Motor neuron (in vitro differentiated cells): ENCODE measurements around the gene CPNE5. TPM values are rescaled to one million over a fixed set of nuclear protein-coding genes. Genes with fewer than 3 reads are reported as not detected.
"Not testable (repeated sequence)": the region's sequence is repeated elsewhere in the genome, so short reads cannot be mapped to it uniquely, and the experiment has no call there.

Experiments
- ATAC-seq, 8 experiments: fragments of 200-7000 bp; cut with Tn5 transposase; replicated peaks in 6 of 8; 2 replicates each; pipeline ENCODE4 v1.8.0; 2021; ENCODE audit warnings: mild to moderate bottlenecking in 8 of 8, moderate library complexity in 8 of 8
- H3K27ac ChIP-seq, 2 donors: fragments of 250-450 bp; sonication (Bioruptor Pico); 2 replicates each; pipeline ENCODE4 v1.9.0; 2021; ENCODE audit warnings: antibody characterized with exemption in 2 of 2, mild to moderate bottlenecking in 2 of 2, moderate library complexity in 1 of 2
- H3K4me1 ChIP-seq, 2 donors: fragments of 250-450 bp; sonication (Bioruptor Pico); replicated peaks in 1 of 2; 2 replicates each; pipeline ENCODE4 v1.6.1; 2021; ENCODE audit warnings: antibody characterized with exemption in 2 of 2, mild to moderate bottlenecking in 2 of 2, moderate library complexity in 1 of 2
- H3K4me3 ChIP-seq, 5 donors: fragments of 250-450 bp; sonication (Bioruptor Pico); 2 replicates each; pipeline ENCODE4 v1.9.0; 2021; ENCODE audit warnings: antibody characterized with exemption in 5 of 5, mild to moderate bottlenecking in 5 of 5, moderate library complexity in 4 of 5
- WGBS, 10 experiments: fragments of 450-650 bp; shearing (Covaris generic); methylation state at CpG; one replicate each; pipeline ENCODE4 v1.0.0; 2022; 5-methylcytosine and 5-hydroxymethylcytosine counted together
- in situ Hi-C, 9 experiments: fragments of 400-800 bp; cut with MboI; loops; one replicate each; pipeline ENCODE4 v1.15.0; 2021; ENCODE audit warnings: low sequenced_read_pairs in 9 of 9, low pct_unique_long_range_greater_than_20kb in 2 of 9; ENCODE audit not compliant: unreplicated experiment in 9 of 9
- total RNA-seq, 8 experiments: library from RNA; unstranded; fragments of 300-600 nt; gene quantifications; 2 replicates each; pipeline versions ENCODE4 v1.2.3 to v1.2.4, GENCODE V29; 2022

The CPNE5 gene
- total RNA-seq, 8 experiments from 2014 or later = 0.45 to 3.1 (median 1.7) TPM

GRCh38 chr6:36716476-36717093 lies 122.7 kb downstream of the CPNE5 start:
- 28 to 100% (median 60%) methylated on average over 1 to 4 of the region's 8 CpGs; no CpG with 5 or more reads in 4 of the 10 experiments for WGBS, 10 experiments
- H3K4me3 ChIP-seq = no peak overlapping the region
- no peak for ATAC-seq
- H3K27ac ChIP-seq = no peak overlapping the region
- H3K4me1 ChIP-seq = peaks cover 0 to 5% of the 10 kb centered on the region in 2 donors
- in situ Hi-C loops = loop anchor here in 2 of 9 experiments (25.0 kb wide), 1 partner anchor 104 kb away; no protein-coding TSS in a partner anchor

DNA sequence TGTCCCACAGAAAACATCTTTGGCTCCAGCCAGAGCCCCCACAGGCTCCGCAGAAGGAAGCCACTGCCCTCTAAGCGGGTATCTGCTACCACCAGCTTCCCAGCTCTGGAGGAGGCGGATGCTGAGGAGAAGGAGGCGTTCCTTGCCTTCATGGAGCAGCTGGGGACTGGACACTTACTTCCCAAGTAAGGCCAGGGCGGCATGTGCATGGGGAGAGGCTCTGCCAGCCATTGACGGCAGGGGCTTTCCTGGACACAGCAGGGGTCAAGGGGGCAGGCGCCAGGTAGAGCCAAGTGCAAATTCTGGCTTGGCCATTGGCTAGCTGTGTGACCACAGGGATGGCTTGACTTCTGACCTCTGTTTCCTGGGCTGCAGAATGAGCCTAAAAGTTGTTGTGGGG lies 123.8 kb downstream of the CPNE5 start:
- WGBS, 10 experiments = 20 to 90% (median 80%) methylated on average over 1 to 5 of the region's 7 CpGs; no CpG with 5 or more reads in 7 of the 10 experiments
- in situ Hi-C loops = loop anchor here in 2 of 9 experiments (25.0 kb wide), 1 partner anchor 103 kb away; no protein-coding TSS in a partner anchor
- no peak for ATAC-seq
- H3K27ac ChIP-seq = no peak overlapping the region
- H3K4me1 ChIP-seq = peaks cover 0 to 5% of the 10 kb centered on the region in 2 donors
- no peak overlapping the region for H3K4me3 ChIP-seq

DNA sequence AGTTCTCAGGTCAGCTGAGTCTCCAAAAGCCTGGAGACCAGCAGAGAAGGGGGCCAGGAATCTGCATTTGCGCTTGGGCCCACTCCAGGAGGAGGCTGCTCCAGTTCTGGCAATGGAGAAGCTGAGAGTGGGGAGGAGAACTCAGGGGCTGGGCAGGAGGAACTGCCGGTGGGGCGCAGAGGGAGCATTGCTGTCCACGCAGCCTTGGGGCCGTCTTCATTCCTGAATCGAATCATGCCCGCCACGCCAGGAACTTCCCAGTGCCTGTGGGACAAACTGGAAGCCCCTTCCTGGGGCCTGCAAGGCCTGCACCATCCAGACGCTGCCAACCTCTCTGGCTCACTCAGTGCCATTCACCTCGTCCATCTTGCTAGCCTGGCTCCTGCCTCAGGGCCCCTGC lies 124.7 kb downstream of the CPNE5 start:
- in situ Hi-C loops = loop anchor here in 2 of 9 experiments (25.0 kb wide), 1 partner anchor 102 kb away; no protein-coding TSS in a partner anchor
- 30 to 80% (median 59%) methylated on average over 1 to 5 of the region's 10 CpGs; no CpG with 5 or more reads in 6 of the 10 experiments for WGBS, 10 experiments
- no peak for ATAC-seq
- Histone ChIP-seq H3K4me1 (peaks cover 0 to 5% of the 10 kb centered on the region in 2 donors), H3K4me3 (no peak overlapping the region), H3K27ac (no peak overlapping the region)

DNA sequence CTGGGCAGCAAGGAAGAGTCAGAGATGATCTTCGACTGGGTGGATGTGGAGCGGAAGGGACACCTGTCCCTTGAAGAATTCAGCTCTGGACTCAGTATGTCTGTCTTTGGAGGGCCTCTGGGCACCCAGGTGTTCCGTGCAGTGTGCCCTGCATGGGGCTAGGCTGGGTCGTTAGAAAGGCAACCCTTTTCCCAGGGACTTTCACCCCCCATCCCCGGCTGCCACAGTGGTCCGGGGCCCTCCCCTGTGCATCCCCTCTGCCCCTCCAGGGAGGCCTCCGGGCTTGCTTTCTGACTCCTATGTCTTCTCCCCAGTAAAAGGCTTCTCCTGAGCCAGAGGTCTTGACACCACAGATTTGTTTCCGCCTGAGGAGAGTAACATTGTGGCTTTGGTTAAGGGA lies 125.4 kb downstream of the CPNE5 start:
- ATAC-seq = no peak

GRCh38 chr6:36712816-36713215 lies 126.4 kb downstream of the CPNE5 start:
- peaks cover 0 to 5% of the 10 kb centered on the region in 2 donors for H3K4me1 ChIP-seq
- in situ Hi-C loops = loop anchor here in 2 of 9 experiments (25.0 kb wide), 1 partner anchor 101 kb away; no protein-coding TSS in a partner anchor
- 54 to 100% (median 85%) methylated on average over 1 to 4 of the region's 4 CpGs for WGBS, 10 experiments
- ATAC-seq = no peak
- H3K27ac ChIP-seq = no peak overlapping the region
- no peak overlapping the region for H3K4me3 ChIP-seq

More for the DNA sequence above, 125.4 kb downstream of the CPNE5 start:
- Histone ChIP-seq H3K4me1 (peaks cover 0 to 5% of the 10 kb centered on the region in 2 donors), H3K27ac (no peak overlapping the region), H3K4me3 (no peak overlapping the region)
- in situ Hi-C loops = loop anchor here in 2 of 9 experiments (25.0 kb wide), 1 partner anchor 102 kb away; no protein-coding TSS in a partner anchor
- WGBS, 10 experiments = 70 to 100% (median 78%) methylated on average over 1 to 3 of the region's 8 CpGs; no CpG with 5 or more reads in 6 of the 10 experiments

DNA sequence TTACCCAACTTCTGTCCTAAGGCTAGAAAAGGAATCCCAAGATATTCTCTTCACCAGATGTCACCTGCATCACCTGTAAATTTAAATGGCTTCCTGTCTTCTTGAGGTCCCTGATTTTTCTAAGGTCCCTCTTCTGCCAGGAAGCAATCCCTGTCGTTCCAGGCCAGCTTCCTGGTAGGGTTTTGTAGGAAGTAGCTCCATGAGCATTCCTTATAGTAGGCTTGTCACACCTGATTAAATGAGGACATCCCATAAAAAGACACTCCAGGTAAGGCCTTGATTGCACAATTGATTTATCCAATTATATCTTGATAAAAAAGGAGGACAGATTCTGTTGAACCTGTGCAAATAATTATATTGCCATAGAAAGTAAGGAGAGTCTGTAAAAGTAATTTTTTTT lies 132.9 kb downstream of the CPNE5 start:
- Histone ChIP-seq H3K4me3 (no peak overlapping the region), H3K27ac (no peak overlapping the region), H3K4me1 (no peaks in the 10 kb centered on the region)
- WGBS, 10 experiments = 40 to 86% (median 56%) methylated on average over 1 of the region's 1 CpG; no CpG with 5 or more reads in 3 of the 10 experiments
- ATAC-seq = no peak
- in situ Hi-C loops = loop anchor here in 2 of 9 experiments (25.0 kb wide), 1 partner anchor 94 kb away; no protein-coding TSS in a partner anchor

GRCh38 chr6:36704961-36705577 lies 134.2 kb downstream of the CPNE5 start:
- not testable (repeated sequence) for H3K4me1 ChIP-seq, ATAC-seq, H3K27ac ChIP-seq, H3K4me3 ChIP-seq
- in situ Hi-C loops = loop anchor here in 2 of 9 experiments (25.0 kb wide), 1 partner anchor 93 kb away; no protein-coding TSS in a partner anchor
- WGBS, 10 experiments = 0 to 100% (median 58%) methylated on average over 1 to 6 of the region's 7 CpGs; no CpG with 5 or more reads in 2 of the 10 experiments

DNA sequence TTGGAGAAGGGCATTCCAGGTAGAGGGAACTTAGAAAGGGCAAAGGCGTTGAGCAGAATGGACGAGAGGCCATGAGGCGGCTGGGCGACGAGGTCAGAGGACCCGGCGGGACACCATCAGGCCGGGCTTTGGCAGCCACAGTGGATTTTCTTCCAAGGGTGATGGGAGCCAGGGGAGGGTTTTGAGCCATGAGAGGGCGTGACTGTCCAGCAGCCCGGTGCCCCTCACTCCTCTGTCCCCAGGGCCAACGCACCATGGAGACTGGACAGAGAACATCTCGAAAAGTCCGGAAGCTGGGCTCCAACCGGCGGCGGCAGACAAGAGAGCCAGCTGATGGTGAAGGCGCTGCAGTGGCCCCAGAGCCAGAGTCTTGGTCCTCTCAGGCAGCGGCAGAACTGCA lies 135.3 kb downstream of the CPNE5 start:
- H3K4me3 ChIP-seq = no peak overlapping the region
- in situ Hi-C loops = loop anchor here in 2 of 9 experiments (25.0 kb wide), 1 partner anchor 92 kb away; no protein-coding TSS in a partner anchor
- no peak overlapping the region for H3K27ac ChIP-seq
- no peak for ATAC-seq
- no peaks in the 10 kb centered on the region for H3K4me1 ChIP-seq
- 69 to 100% (median 98%) methylated on average over 1 to 7 of the region's 18 CpGs; no CpG with 5 or more reads in 3 of the 10 experiments for WGBS, 10 experiments

GRCh38 chr6:36703081-36703606 lies 136.1 kb downstream of the CPNE5 start:
- in situ Hi-C loops = loop anchor here in 2 of 9 experiments (25.0 kb wide), 1 partner anchor 91 kb away; no protein-coding TSS in a partner anchor
- no peak overlapping the region for H3K4me3 ChIP-seq
- H3K4me1 ChIP-seq = no peaks in the 10 kb centered on the region
- no peak for ATAC-seq
- H3K27ac ChIP-seq = no peak overlapping the region
- WGBS, 10 experiments = 43 to 100% (median 76%) methylated on average over 1 to 5 of the region's 5 CpGs; no CpG with 5 or more reads in 1 of the 10 experiments

- 50 to 100% (median 83%) methylated on average over 1 to 2 of the region's 3 CpGs; no CpG with 5 or more reads in 1 of the 10 experiments for WGBS, 10 experiments
- in situ Hi-C loops = loop anchor here in 2 of 9 experiments (25.0 kb wide), 1 partner anchor 90 kb away; no protein-coding TSS in a partner anchor
- Histone ChIP-seq H3K27ac (no peak overlapping the region), H3K4me1 (no peaks in the 10 kb centered on the region), H3K4me3 (no peak overlapping the region)
- ATAC-seq = no peak
These were observed 136.6 kb downstream of the CPNE5 start for GRCh38 chr6:36702656-36703055.

- no peaks in the 10 kb centered on the region for H3K4me1 ChIP-seq
- 33 to 100% (median 89%) methylated on average over 1 to 2 of the region's 3 CpGs; no CpG with 5 or more reads in 7 of the 10 experiments for WGBS, 10 experiments
- in situ Hi-C loops = loop anchor here in 2 of 9 experiments (25.0 kb wide), 1 partner anchor 89 kb away; no protein-coding TSS in a partner anchor
- ATAC-seq = no peak
- no peak overlapping the region for H3K4me3 ChIP-seq
- no peak overlapping the region for H3K27ac ChIP-seq
These were observed 137.7 kb downstream of the CPNE5 start for GRCh38 chr6:36701401-36701991.

DNA sequence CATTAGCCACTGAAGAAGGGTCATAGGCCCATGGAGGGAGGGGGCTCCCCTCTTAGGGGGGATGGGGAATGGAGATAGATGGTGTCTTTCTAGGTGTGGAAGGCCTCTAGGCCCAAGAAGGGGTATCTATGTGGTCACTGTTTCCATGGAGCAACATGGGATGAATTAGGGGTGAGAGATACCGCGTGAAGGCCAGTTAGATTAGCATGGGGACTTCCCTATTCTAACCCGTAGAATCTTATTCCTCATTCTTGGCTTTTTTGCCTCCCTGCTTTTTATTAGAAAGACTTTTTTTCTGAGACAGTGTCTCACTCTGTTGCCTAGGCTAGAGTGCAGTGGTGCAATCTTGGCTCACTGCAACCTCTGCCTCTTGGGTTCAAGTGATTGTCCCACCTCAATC lies 138.4 kb downstream of the CPNE5 start:
- in situ Hi-C loops = loop anchor here in 2 of 9 experiments (25.0 kb wide), 1 partner anchor 89 kb away; no protein-coding TSS in a partner anchor
- 60 to 100% (median 94%) methylated on average over 1 to 3 of the region's 3 CpGs; no CpG with 5 or more reads in 4 of the 10 experiments for WGBS, 10 experiments
- Histone ChIP-seq H3K4me1 (no peaks in the 10 kb centered on the region), H3K27ac (no peak overlapping the region), H3K4me3 (no peak overlapping the region)
- no peak for ATAC-seq
